DOHH2 (cell line): ENCODE results near the gene ARL4D.

Source experiments
- EZH2phosphoT487 ChIP-seq: fragments of 200-600 bp; sonication (generic); IDR thresholded peaks from 2 replicates; pipeline ENCODE4 v1.6.1; 2017; ENCODE audit warnings: borderline replicate concordance, mild to moderate bottlenecking, antibody characterized with exemption, low read length, moderate library complexity, mixed read lengths
- TF ChIP-seq, protein P1 (sequence below): fragments of 200-600 bp; sonication (generic); IDR thresholded peaks from one replicate; pipeline ENCODE4 v1.5.1; 2014; ENCODE audit warnings: antibody characterized with exemption, mild to moderate bottlenecking, low read depth, low read length; ENCODE audit not compliant: poor library complexity, severe bottlenecking

DNA sequence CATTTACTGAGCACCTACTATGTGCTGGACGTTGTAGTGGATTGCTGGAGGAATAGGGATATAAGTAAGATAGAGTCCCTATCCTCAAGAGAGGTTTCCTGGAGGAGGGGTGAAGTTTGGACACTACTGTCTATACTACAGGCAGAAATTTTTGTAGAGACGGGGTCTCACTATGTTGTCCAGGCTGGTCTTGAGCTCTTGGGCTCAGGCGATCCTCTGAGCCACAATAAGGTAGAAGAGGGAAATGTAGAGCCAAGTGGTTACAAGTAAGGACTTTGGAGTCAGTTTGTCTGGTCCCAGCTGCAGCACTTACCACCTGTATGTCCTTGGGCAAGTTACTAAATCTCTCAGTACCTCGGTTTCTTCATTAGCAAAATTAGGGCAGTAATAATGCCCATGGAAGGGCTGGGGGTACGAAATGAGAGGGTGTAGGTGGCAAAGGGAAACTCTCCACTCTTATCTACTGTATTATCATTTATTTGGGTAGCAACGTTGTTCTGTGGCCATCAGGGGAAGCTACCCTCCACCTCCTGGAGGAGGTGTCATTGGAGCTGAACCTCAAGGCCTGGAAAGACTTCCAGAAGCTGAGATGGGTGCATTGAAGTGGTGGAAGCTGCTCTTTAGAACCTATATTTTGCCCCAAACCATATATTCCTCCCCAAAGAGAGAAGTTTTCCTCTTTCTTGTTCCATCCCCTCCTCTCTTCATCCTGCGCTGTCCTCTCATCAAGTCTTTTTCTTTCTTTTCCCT is 50.1 kb downstream of the ARL4D start:
- TF ChIP-seq, protein P1, sequence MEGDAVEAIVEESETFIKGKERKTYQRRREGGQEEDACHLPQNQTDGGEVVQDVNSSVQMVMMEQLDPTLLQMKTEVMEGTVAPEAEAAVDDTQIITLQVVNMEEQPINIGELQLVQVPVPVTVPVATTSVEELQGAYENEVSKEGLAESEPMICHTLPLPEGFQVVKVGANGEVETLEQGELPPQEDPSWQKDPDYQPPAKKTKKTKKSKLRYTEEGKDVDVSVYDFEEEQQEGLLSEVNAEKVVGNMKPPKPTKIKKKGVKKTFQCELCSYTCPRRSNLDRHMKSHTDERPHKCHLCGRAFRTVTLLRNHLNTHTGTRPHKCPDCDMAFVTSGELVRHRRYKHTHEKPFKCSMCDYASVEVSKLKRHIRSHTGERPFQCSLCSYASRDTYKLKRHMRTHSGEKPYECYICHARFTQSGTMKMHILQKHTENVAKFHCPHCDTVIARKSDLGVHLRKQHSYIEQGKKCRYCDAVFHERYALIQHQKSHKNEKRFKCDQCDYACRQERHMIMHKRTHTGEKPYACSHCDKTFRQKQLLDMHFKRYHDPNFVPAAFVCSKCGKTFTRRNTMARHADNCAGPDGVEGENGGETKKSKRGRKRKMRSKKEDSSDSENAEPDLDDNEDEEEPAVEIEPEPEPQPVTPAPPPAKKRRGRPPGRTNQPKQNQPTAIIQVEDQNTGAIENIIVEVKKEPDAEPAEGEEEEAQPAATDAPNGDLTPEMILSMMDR: no peak
- TF ChIP-seq EZH2phosphoT487: no peak
